ENCODE measurements around the gene TK1.

DNA sequence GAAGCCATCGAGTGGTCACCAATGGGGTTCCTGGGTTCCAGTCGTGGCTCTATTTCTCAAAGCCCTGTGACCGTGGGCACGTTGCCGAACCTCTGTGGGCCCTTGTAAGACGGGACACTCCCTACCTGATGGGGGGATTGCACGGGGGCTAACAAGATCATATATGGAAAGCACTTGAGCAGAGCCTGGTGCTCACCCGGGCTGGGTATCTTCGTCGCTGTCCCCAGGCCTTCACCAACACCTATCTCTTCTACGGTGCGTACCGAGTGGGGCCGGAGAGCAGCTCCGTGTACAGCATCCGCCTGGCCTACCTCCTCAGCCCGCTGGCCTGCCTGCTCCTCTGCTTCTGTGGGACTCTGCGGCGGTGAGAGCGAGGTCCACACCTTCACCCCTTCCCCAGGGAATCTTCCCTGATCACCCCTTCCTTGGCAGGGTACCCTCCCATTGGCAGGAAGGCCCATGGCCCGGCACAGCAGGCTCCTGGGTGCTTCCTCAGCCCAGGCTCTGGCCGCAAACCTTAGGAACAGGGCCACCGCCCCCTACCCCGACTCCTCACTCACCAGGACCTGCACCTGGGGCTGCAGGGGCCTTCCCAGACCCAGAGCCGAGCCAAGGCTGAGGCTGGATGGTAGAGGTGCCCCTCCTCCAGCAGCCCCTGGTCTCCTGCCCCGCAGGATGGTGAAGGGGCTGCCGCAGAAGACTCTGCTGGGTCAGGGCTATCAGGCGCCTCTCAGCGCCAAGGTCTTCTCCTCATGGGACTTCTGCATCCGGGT lies 53.5 kb downstream of the TK1 start:
- TF ChIP-seq, protein P1, sequence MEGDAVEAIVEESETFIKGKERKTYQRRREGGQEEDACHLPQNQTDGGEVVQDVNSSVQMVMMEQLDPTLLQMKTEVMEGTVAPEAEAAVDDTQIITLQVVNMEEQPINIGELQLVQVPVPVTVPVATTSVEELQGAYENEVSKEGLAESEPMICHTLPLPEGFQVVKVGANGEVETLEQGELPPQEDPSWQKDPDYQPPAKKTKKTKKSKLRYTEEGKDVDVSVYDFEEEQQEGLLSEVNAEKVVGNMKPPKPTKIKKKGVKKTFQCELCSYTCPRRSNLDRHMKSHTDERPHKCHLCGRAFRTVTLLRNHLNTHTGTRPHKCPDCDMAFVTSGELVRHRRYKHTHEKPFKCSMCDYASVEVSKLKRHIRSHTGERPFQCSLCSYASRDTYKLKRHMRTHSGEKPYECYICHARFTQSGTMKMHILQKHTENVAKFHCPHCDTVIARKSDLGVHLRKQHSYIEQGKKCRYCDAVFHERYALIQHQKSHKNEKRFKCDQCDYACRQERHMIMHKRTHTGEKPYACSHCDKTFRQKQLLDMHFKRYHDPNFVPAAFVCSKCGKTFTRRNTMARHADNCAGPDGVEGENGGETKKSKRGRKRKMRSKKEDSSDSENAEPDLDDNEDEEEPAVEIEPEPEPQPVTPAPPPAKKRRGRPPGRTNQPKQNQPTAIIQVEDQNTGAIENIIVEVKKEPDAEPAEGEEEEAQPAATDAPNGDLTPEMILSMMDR (IDR thresholded peaks at IDR 0.05; ENCODE audit: borderline replicate concordance, extremely low read depth, low read length, poor library complexity, severe bottlenecking): no peak
- TF ChIP-seq EZH2 (IDR thresholded peaks at IDR 0.05; ENCODE audit: borderline replicate concordance, low read depth, low read length, severe bottlenecking): no peak

Data from DND-41 (cell line).